Osteocyte (in vitro differentiated cells): Measurements from ENCODE around the gene PARP16. TPM values are rescaled to one million over a fixed set of nuclear protein-coding genes. Genes with fewer than 3 reads are reported as not detected.

Source experiments
- DNase-seq: peaks from one replicate; pipeline ENCODE4 v3.0.0; 2021; ENCODE audit warnings: mixed read lengths; ENCODE audit not compliant: unreplicated experiment; ENCODE audit errors: extremely low spot score
- H3K27ac Mint-ChIP-seq: one replicate; pipeline ENCODE4 v1.8.0; 2021; ENCODE audit warnings: mild to moderate bottlenecking, mixed read lengths; ENCODE audit not compliant: unreplicated experiment
- H3K27me3 Mint-ChIP-seq: one replicate; pipeline ENCODE4 v1.8.0; 2021; ENCODE audit warnings: mixed read lengths; ENCODE audit not compliant: unreplicated experiment
- H3K36me3 Mint-ChIP-seq: one replicate; pipeline ENCODE4 v1.8.0; 2021; ENCODE audit warnings: mixed read lengths; ENCODE audit not compliant: unreplicated experiment
- H3K4me1 Mint-ChIP-seq: one replicate; pipeline ENCODE4 v1.8.0; 2021; ENCODE audit warnings: mixed read lengths; ENCODE audit not compliant: unreplicated experiment
- H3K4me3 Mint-ChIP-seq: one replicate; pipeline ENCODE4 v1.8.0; 2021; ENCODE audit warnings: mild to moderate bottlenecking, moderate library complexity, mixed read lengths; ENCODE audit not compliant: unreplicated experiment
- H3K9me3 Mint-ChIP-seq: one replicate; pipeline ENCODE4 v1.8.0; 2021; ENCODE audit warnings: mixed read lengths; ENCODE audit not compliant: unreplicated experiment
- total RNA-seq: library from RNA; stranded (reverse); gene quantifications from 2 replicates; pipeline ENCODE4 v1.2.1, GENCODE V29; 2021
- TF ChIP-seq, protein P1 (sequence below): fragments of 200-600 bp; sonication (generic); IDR thresholded peaks from 2 replicates; pipeline ENCODE4 v1.5.0; 2021; ENCODE audit warnings: antibody characterized with exemption, mild to moderate bottlenecking, moderate library complexity

Gene PARP16
- total RNA-seq, 1 donor from 2014 or later = 9.5 TPM

DNA sequence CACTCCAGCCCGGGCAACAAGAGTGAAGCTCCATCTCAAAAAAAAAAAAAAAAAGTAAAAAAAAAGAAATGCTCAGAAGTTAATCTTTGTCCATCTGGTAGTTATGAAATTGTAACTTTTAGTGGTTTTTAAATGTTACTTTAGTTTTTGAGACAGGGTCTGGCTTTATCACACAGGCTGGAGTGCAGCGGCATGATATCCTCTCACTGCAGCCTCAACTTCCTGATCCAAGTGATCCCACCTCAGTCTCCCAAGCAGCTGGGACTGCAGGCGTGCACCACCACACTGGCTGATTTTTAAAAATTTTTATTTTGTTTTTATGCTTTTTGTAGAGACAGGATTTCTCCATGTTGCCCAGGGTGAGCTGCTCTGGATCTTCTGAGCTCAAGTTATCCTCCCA lies 19.1 kb upstream of the PARP16 start:
- Mint-ChIP-seq H3K36me3 (no peaks in the 10 kb centered on the region), H3K27ac (no peak overlapping the region), H3K4me3 (no peak overlapping the region)

DNA sequence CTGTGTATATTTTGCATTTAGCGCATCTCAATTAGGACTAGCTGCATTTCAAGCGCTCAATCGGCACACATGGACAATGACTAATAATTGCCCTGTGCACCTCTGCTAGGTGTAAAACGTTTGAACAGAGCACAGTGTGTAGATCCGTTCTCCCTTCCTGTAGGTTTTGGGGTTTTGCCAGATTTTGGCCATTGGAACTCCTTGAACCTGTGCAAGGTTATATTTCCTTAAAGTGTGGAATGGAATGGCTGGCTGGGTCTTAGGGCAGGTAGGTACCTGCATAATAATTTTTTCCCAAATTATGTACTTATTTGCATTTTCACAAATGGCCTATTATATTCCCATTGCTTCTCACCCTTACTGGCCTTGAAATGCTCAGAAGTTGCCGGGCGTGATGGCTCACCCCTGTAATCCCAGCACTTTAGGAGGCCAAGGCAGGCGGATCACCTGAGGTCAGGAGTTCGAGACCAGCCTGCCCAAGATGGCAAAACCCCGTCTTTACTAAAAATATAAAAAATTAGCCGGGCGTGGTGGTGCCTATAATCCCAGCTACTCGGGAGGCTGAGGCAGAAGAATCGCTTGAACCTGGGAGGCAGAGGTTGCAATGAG lies 18.6 kb upstream of the PARP16 start:
- H3K27ac Mint-ChIP-seq = peak overlapping the region; percentile 98
- TF ChIP-seq, protein P1, sequence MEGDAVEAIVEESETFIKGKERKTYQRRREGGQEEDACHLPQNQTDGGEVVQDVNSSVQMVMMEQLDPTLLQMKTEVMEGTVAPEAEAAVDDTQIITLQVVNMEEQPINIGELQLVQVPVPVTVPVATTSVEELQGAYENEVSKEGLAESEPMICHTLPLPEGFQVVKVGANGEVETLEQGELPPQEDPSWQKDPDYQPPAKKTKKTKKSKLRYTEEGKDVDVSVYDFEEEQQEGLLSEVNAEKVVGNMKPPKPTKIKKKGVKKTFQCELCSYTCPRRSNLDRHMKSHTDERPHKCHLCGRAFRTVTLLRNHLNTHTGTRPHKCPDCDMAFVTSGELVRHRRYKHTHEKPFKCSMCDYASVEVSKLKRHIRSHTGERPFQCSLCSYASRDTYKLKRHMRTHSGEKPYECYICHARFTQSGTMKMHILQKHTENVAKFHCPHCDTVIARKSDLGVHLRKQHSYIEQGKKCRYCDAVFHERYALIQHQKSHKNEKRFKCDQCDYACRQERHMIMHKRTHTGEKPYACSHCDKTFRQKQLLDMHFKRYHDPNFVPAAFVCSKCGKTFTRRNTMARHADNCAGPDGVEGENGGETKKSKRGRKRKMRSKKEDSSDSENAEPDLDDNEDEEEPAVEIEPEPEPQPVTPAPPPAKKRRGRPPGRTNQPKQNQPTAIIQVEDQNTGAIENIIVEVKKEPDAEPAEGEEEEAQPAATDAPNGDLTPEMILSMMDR = no peak
- peaks cover 29% of the 10 kb centered on the region for H3K4me1 Mint-ChIP-seq
- no peaks in the 10 kb centered on the region for H3K27me3 Mint-ChIP-seq
- DNase-seq = no peak
- peak overlapping the region; percentile 84 for H3K4me3 Mint-ChIP-seq
- H3K9me3 Mint-ChIP-seq = no peaks in the 10 kb centered on the region
- H3K36me3 Mint-ChIP-seq = no peaks in the 10 kb centered on the region

More for the DNA sequence above, 19.1 kb upstream of the PARP16 start:
- peaks cover 29% of the 10 kb centered on the region for H3K4me1 Mint-ChIP-seq
- TF ChIP-seq, protein P1 = no peak
- no peaks in the 10 kb centered on the region for H3K27me3 Mint-ChIP-seq
- H3K9me3 Mint-ChIP-seq = no peaks in the 10 kb centered on the region
- DNase-seq = no peak

GRCh38 chr15:65304381-65305149 lies 17.9 kb upstream of the PARP16 start, which contains the start of gene RNU5B-1:
TSS of gene RNU5B-1 (plus strand) at chr15:65304677.
- peak; percentile 88 for DNase-seq
- H3K36me3 Mint-ChIP-seq = no peaks in the 10 kb centered on the region

DNA sequence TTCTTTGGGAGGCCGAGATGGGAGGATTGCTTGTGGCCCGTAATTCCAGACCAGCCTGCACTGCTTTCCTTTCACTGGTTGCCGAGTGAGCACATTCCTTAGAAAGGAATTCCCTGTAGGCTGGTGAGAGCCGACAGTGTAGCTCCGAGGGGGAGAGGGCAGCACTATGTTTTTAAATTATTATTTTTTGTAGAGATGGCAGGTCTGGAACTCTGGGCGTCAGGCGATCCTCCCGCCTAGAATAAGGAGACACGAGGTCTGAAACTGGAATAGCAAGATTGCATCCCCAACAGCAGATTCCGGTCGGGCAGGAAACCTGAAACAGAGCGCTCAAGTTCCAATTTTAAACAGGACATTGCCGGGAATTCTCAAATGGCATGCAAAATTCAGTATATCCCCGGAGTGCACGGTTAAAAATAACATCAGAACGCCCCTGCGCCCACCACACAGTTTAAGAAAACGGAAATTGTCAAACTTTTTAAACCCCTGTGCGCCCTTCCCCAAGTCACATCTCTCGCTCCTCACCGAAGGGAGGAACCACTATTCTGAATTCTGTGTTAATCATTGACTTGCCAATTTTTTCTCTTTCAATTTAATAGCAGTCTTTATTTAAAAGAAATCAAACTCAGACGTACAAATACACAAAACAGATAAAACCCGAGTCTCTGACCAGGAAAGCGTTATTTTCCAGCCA lies 17.2 kb upstream of the PARP16 start:
- H3K4me1 Mint-ChIP-seq = peaks cover 24% of the 10 kb centered on the region
- peak overlapping the region; percentile 84 for H3K4me3 Mint-ChIP-seq
- peak overlapping the region; percentile 98 for H3K27ac Mint-ChIP-seq
- no peaks in the 10 kb centered on the region for H3K9me3 Mint-ChIP-seq
- H3K36me3 Mint-ChIP-seq = no peaks in the 10 kb centered on the region
- DNase-seq = no peak
- TF ChIP-seq, protein P1 = no peak
- H3K27me3 Mint-ChIP-seq = no peaks in the 10 kb centered on the region

More at GRCh38 chr15:65304381-65305149, 17.9 kb upstream of the PARP16 start, which contains the start of gene RNU5B-1:
- Mint-ChIP-seq H3K9me3 (no peaks in the 10 kb centered on the region), H3K4me3 (peak within 1 kb of the TSS; percentile 84), H3K27me3 (no peaks in the 10 kb centered on the region), H3K27ac (peak within 1 kb of the TSS; percentile 98), H3K4me1 (peaks cover 24% of the 10 kb centered on the region)
- TF ChIP-seq, protein P1 = peak; percentile 87

- no peak overlapping the region for H3K27ac Mint-ChIP-seq
- no peaks in the 10 kb centered on the region for H3K27me3 Mint-ChIP-seq
- no peaks in the 10 kb centered on the region for H3K36me3 Mint-ChIP-seq
- peaks cover 32% of the 10 kb centered on the region for H3K4me1 Mint-ChIP-seq
- no peaks in the 10 kb centered on the region for H3K9me3 Mint-ChIP-seq
- TF ChIP-seq, protein P1 = no peak
- DNase-seq = no peak
- no peak overlapping the region for H3K4me3 Mint-ChIP-seq
These were observed 15.4 kb upstream of the PARP16 start for GRCh38 chr15:65302061-65302460.
